ENCODE results near the gene CREB5.

CREB5 gene

DNA sequence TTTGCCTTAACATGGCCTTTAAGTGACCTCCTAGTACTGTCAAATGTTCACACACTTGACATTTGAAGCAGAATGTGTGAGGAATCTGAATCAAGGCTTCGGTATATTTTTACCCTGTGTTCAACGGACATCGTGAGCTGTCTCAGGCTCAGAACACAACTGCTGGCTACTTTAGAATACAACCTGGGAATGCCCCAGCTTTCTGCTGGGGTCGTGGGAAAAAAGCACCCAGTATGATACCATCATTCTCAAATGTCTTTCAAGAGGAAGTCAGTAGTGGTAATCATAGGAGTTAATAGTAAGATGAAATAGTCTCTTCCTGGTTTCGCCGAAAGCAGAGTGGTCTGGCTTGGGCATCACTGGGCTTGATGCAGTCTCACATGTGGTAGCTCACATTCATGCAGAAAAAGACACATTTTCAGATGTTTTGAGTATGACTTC lies 67.2 kb downstream of the CREB5 start:
- Histone ChIP-seq H3K27me3 (ENCODE audit: insufficient read depth, low read length, poor library complexity) (peaks cover 17% of the 10 kb centered on the region), H3K36me3 (ENCODE audit: insufficient read depth, low read length) (no peaks in the 10 kb centered on the region), H3K4me1 (ENCODE audit: insufficient read depth, low read length) (no peaks in the 10 kb centered on the region), H3K4me2 (ENCODE audit: insufficient read depth, low read length) (no peak overlapping the region), H2AFZ (ENCODE audit: low read depth, low read length) (no peak overlapping the region), H3K27ac (ENCODE audit: low read length) (no peak overlapping the region), H3K9ac (ENCODE audit: low read depth, low read length) (no peak overlapping the region), H3K9me3 (ENCODE audit: insufficient read depth, low read length, severe bottlenecking) (no peaks in the 10 kb centered on the region), H3K79me2 (ENCODE audit: insufficient read depth, low read length) (no peaks in the 10 kb centered on the region), H3K4me3 (ENCODE audit: low read depth in 1 of 2, low read length in 2 of 2) (no peak overlapping the region), H4K20me1 (ENCODE audit: insufficient read depth, low read length) (no peaks in the 10 kb centered on the region)
- ATAC-seq (ENCODE audit: insufficient read depth, low read depth) = no peak
- TF ChIP-seq, protein P1, sequence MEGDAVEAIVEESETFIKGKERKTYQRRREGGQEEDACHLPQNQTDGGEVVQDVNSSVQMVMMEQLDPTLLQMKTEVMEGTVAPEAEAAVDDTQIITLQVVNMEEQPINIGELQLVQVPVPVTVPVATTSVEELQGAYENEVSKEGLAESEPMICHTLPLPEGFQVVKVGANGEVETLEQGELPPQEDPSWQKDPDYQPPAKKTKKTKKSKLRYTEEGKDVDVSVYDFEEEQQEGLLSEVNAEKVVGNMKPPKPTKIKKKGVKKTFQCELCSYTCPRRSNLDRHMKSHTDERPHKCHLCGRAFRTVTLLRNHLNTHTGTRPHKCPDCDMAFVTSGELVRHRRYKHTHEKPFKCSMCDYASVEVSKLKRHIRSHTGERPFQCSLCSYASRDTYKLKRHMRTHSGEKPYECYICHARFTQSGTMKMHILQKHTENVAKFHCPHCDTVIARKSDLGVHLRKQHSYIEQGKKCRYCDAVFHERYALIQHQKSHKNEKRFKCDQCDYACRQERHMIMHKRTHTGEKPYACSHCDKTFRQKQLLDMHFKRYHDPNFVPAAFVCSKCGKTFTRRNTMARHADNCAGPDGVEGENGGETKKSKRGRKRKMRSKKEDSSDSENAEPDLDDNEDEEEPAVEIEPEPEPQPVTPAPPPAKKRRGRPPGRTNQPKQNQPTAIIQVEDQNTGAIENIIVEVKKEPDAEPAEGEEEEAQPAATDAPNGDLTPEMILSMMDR (IDR thresholded peaks at IDR 0.05; ENCODE audit: borderline replicate concordance, extremely low read depth, low read length, poor library complexity, severe bottlenecking) = no peak
- no peak for TF ChIP-seq EZH2 (IDR thresholded peaks at IDR 0.05; ENCODE audit: borderline replicate concordance, low read depth, low read length, severe bottlenecking)
- DNase-seq = no peak

DNA sequence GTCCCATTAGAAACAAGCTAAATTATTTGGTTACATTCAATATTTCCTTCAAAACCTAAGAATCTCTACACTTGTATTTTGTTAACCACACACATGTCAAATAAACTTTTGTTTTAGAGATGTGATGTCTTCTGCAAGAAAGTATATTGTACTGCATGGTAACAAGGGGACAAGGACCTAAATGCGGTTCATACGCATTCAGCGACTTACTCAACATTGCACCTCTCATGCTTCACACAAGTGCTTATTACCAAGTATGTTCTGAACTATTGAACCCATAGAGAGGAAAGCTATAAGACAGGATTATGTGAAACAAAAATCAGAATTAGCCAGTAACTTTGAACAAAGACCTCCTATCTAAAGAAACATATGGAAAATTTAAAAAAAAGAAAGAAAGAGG lies 68.3 kb downstream of the CREB5 start:
- no peak overlapping the region for H3K27ac ChIP-seq (ENCODE audit: low read length)
- no peak for TF ChIP-seq EZH2 (IDR thresholded peaks at IDR 0.05; ENCODE audit: borderline replicate concordance, low read depth, low read length, severe bottlenecking)
- H3K4me1 ChIP-seq (ENCODE audit: insufficient read depth, low read length) = no peaks in the 10 kb centered on the region
- H3K4me3 ChIP-seq (ENCODE audit: low read depth in 1 of 2, low read length in 2 of 2) = no peak overlapping the region
- H2AFZ ChIP-seq (ENCODE audit: low read depth, low read length) = no peak overlapping the region
- H3K36me3 ChIP-seq (ENCODE audit: insufficient read depth, low read length) = no peaks in the 10 kb centered on the region
- H3K27me3 ChIP-seq (ENCODE audit: insufficient read depth, low read length, poor library complexity) = peaks cover 17% of the 10 kb centered on the region
- no peak overlapping the region for H3K4me2 ChIP-seq (ENCODE audit: insufficient read depth, low read length)
- H3K9me3 ChIP-seq (ENCODE audit: insufficient read depth, low read length, severe bottlenecking) = no peaks in the 10 kb centered on the region
- H3K79me2 ChIP-seq (ENCODE audit: insufficient read depth, low read length) = no peaks in the 10 kb centered on the region
- no peak for ATAC-seq (ENCODE audit: insufficient read depth, low read depth)
- H4K20me1 ChIP-seq (ENCODE audit: insufficient read depth, low read length) = no peaks in the 10 kb centered on the region
- DNase-seq = no peak
- H3K9ac ChIP-seq (ENCODE audit: low read depth, low read length) = no peak overlapping the region

DNA sequence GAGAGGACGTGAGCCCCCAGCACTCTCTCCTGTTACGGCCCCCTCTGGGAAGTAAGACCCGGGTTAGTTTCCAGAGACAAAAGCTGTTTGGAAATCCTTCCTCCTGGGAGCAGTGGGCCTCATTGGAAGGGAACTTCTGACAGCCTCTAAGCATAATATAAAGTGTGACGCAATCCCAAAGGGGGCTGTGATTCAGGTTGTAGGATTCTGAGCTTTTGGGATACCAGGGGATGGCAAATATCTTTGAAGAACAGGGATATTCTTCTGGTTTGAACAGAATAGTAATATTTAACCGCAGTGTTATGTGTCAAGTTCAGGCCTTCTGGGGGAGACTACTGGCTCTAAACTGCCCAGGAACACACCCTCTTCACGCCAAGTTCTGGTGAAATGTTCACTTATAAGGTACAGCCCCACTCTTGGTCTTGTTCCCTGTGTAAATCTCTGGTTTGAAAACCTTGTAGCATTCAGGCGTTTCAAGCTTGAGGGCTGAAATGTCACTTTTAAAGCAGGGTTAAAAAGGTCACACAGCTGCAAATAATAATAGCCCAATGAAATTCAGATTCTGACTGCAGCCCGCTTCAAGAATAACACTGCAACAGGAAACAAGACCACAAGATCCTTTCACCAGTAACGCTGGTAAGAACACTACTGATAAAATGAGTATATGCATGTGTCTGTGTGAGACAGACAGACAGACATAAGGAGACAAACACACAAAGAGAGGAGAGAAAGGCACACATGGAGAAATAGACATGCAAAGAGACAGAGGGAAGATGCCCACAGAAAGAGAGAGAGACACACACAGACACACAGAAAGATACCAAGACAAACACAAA lies 69.0 kb downstream of the CREB5 start:
- Histone ChIP-seq H3K4me2 (ENCODE audit: insufficient read depth, low read length) (no peak overlapping the region), H2AFZ (ENCODE audit: low read depth, low read length) (no peak overlapping the region), H3K27me3 (ENCODE audit: insufficient read depth, low read length, poor library complexity) (peaks cover 13% of the 10 kb centered on the region), H3K4me1 (ENCODE audit: insufficient read depth, low read length) (no peaks in the 10 kb centered on the region), H3K27ac (ENCODE audit: low read length) (no peak overlapping the region), H3K4me3 (ENCODE audit: low read depth in 1 of 2, low read length in 2 of 2) (no peak overlapping the region), H3K9ac (ENCODE audit: low read depth, low read length) (no peak overlapping the region), H3K9me3 (ENCODE audit: insufficient read depth, low read length, severe bottlenecking) (no peaks in the 10 kb centered on the region), H3K36me3 (ENCODE audit: insufficient read depth, low read length) (no peaks in the 10 kb centered on the region), H3K79me2 (ENCODE audit: insufficient read depth, low read length) (no peaks in the 10 kb centered on the region), H4K20me1 (ENCODE audit: insufficient read depth, low read length) (no peaks in the 10 kb centered on the region)
- ATAC-seq (ENCODE audit: insufficient read depth, low read depth) (no peak), DNase-seq (no peak)
- TF ChIP-seq, protein P1 (IDR thresholded peaks at IDR 0.05; ENCODE audit: borderline replicate concordance, extremely low read depth, low read length, poor library complexity, severe bottlenecking) = no peak
- no peak for TF ChIP-seq EZH2 (IDR thresholded peaks at IDR 0.05; ENCODE audit: borderline replicate concordance, low read depth, low read length, severe bottlenecking)

DNA sequence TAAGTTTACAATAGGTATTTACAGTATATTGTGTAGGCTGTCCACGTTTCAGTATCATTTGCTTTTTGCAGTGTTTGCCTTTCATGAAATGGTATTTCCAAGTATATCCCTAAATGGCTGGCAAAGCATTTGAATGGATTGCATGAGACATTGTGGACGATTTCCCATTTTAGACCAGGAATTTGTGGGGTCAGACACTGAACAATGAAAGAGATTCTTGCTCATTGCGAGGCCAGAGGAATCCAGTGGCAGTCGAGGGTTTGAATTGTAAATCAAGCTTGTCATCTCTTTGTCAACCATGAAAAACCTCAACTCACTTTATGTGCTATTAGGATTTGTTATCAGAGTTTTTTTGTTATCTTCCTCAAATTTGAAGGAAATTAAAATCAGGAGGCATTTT lies 70.8 kb downstream of the CREB5 start:
- H3K36me3 ChIP-seq (ENCODE audit: insufficient read depth, low read length) = no peaks in the 10 kb centered on the region
- no peak overlapping the region for H3K9ac ChIP-seq (ENCODE audit: low read depth, low read length)
- no peaks in the 10 kb centered on the region for H3K9me3 ChIP-seq (ENCODE audit: insufficient read depth, low read length, severe bottlenecking)
- no peaks in the 10 kb centered on the region for H3K79me2 ChIP-seq (ENCODE audit: insufficient read depth, low read length)
- no peak for DNase-seq
- H3K27ac ChIP-seq (ENCODE audit: low read length) = no peak overlapping the region
- no peak overlapping the region for H3K4me3 ChIP-seq (ENCODE audit: low read depth in 1 of 2, low read length in 2 of 2)
- TF ChIP-seq, protein P1 (IDR thresholded peaks at IDR 0.05; ENCODE audit: borderline replicate concordance, extremely low read depth, low read length, poor library complexity, severe bottlenecking) = no peak
- no peak for TF ChIP-seq EZH2 (IDR thresholded peaks at IDR 0.05; ENCODE audit: borderline replicate concordance, low read depth, low read length, severe bottlenecking)
- H3K27me3 ChIP-seq (ENCODE audit: insufficient read depth, low read length, poor library complexity) = peaks cover 12% of the 10 kb centered on the region
- no peaks in the 10 kb centered on the region for H3K4me1 ChIP-seq (ENCODE audit: insufficient read depth, low read length)
- H4K20me1 ChIP-seq (ENCODE audit: insufficient read depth, low read length) = no peaks in the 10 kb centered on the region
- H2AFZ ChIP-seq (ENCODE audit: low read depth, low read length) = no peak overlapping the region
- ATAC-seq (ENCODE audit: insufficient read depth, low read depth) = no peak
- no peak overlapping the region for H3K4me2 ChIP-seq (ENCODE audit: insufficient read depth, low read length)

Data from DND-41 (cell line).